ENCODE measurements around the gene YAF2. TPM values are rescaled to one million over a fixed set of nuclear protein-coding genes. Genes with fewer than 3 reads are reported as not detected.

YAF2 gene
- total and polyA plus RNA-seq, 7 donors, result 8.6 to 52.8 (median 29.6) TPM

- no peaks in the 10 kb centered on the region for H3K27me3 ChIP-seq
- peaks cover 0 to 13% (median 3%) of the 10 kb centered on the region in 4 donors for H3K4me1 ChIP-seq
- 78 to 86% methylated on average over 3 of the region's 3 CpGs for WGBS, 2 donors
- no peak overlapping the region for H3K4me3 ChIP-seq
- no peaks in the 10 kb centered on the region for H3K36me3 ChIP-seq
- TF ChIP-seq, protein P1, sequence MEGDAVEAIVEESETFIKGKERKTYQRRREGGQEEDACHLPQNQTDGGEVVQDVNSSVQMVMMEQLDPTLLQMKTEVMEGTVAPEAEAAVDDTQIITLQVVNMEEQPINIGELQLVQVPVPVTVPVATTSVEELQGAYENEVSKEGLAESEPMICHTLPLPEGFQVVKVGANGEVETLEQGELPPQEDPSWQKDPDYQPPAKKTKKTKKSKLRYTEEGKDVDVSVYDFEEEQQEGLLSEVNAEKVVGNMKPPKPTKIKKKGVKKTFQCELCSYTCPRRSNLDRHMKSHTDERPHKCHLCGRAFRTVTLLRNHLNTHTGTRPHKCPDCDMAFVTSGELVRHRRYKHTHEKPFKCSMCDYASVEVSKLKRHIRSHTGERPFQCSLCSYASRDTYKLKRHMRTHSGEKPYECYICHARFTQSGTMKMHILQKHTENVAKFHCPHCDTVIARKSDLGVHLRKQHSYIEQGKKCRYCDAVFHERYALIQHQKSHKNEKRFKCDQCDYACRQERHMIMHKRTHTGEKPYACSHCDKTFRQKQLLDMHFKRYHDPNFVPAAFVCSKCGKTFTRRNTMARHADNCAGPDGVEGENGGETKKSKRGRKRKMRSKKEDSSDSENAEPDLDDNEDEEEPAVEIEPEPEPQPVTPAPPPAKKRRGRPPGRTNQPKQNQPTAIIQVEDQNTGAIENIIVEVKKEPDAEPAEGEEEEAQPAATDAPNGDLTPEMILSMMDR (IDR thresholded peaks at IDR 0.05), result no peak
- no peak for TF ChIP-seq EP300 (IDR thresholded peaks at IDR 0.05)
- TF ChIP-seq POLR2A (IDR thresholded peaks at IDR 0.05), result no peak
- TF ChIP-seq POLR2AphosphoS5 (IDR thresholded peaks at IDR 0.05), result no peak
- no peak overlapping the region for H3K27ac ChIP-seq
- no peaks in the 10 kb centered on the region for H3K9me3 ChIP-seq
- intact Hi-C loops (cut with DNase I), result loop anchor here (2.0 kb wide), 1 partner anchor 244 kb away; no protein-coding TSS in a partner anchor
- DNase-seq, result no peak
Measured at GRCh38 chr12:42128327-42128726, 109.7 kb downstream of the YAF2 start.

- TF ChIP-seq, protein P1 (IDR thresholded peaks at IDR 0.05), result no peak
- TF ChIP-seq EP300 (IDR thresholded peaks at IDR 0.05) (no peak), POLR2A (IDR thresholded peaks at IDR 0.05) (no peak), POLR2AphosphoS5 (IDR thresholded peaks at IDR 0.05) (no peak)
- 85 to 88% methylated on average over 1 of the region's 1 CpG for WGBS, 2 donors
- intact Hi-C loops (cut with DNase I), result no loop called here
- no peaks in the 10 kb centered on the region for H3K9me3 ChIP-seq
- H3K27ac ChIP-seq, result no peak overlapping the region
- H3K36me3 ChIP-seq, result no peaks in the 10 kb centered on the region
- peaks cover 0 to 13% (median 3%) of the 10 kb centered on the region in 4 donors for H3K4me1 ChIP-seq
- H3K27me3 ChIP-seq, result no peaks in the 10 kb centered on the region
- H3K4me3 ChIP-seq, result no peak overlapping the region
- no peak for DNase-seq
Measured at GRCh38 chr12:42126963-42127362, 111.1 kb downstream of the YAF2 start.

GRCh38 chr12:42125388-42125767, 112.7 kb downstream of the YAF2 start:
- H3K36me3 ChIP-seq, result no peaks in the 10 kb centered on the region
- intact Hi-C loops (cut with DNase I), result no loop called here
- H3K4me3 ChIP-seq, result no peak overlapping the region
- WGBS, 2 donors, result 13 to 38% methylated on average over 1 of the region's 1 CpG
- no peaks in the 10 kb centered on the region for H3K9me3 ChIP-seq
- H3K27me3 ChIP-seq, result no peaks in the 10 kb centered on the region
- H3K4me1 ChIP-seq, result peaks cover 0 to 7% (median under 1%) of the 10 kb centered on the region in 4 donors
- TF ChIP-seq POLR2AphosphoS5 (IDR thresholded peaks at IDR 0.05) (no peak), EP300 (IDR thresholded peaks at IDR 0.05) (no peak), POLR2A (IDR thresholded peaks at IDR 0.05) (no peak)
- TF ChIP-seq, protein P1 (IDR thresholded peaks at IDR 0.05), result no peak
- no peak for DNase-seq
- H3K27ac ChIP-seq, result no peak overlapping the region

DNA sequence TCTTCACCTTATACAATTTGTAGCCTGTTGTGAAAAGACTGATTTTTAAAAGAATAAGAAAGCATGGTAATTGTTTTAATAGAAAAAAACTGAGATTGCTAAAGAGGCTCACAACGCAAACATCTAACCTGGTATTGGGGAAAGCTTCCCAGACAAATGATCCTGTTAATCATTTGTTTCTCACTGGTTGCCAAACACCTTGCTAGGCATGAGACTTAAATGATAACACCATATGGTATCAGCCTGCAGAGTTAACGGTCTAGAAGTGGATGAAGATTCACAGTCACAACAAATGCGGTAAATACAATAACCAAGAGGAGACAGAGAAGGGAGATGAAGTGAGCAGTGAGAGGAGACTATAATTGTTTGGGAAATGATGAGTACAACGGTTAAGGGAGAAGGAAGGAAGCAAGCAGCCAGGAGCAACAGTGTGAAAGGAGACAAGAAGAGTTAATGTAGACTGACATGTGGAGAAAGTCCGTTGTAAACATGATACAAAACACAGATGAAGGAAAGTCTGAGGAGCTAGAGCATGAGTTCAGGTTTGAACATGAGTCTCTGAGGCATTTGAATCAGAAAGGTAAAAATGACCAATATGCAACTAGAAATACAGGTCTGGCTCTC, 113.2 kb downstream of the YAF2 start:
- H3K4me3 ChIP-seq, result no peak overlapping the region
- intact Hi-C loops (cut with DNase I), result no loop called here
- no peak for DNase-seq
- H3K27me3 ChIP-seq, result no peaks in the 10 kb centered on the region
- peaks cover 0 to 2% (median 0%) of the 10 kb centered on the region in 4 donors for H3K4me1 ChIP-seq
- no peak for TF ChIP-seq EP300 (IDR thresholded peaks at IDR 0.05)
- TF ChIP-seq, protein P1 (IDR thresholded peaks at IDR 0.05), result no peak
- no peak for TF ChIP-seq POLR2AphosphoS5 (IDR thresholded peaks at IDR 0.05)
- no peak for TF ChIP-seq POLR2A (IDR thresholded peaks at IDR 0.05)
- WGBS, 2 donors, result 40 to 58% methylated on average over 5 of the region's 5 CpGs
- H3K27ac ChIP-seq, result no peak overlapping the region
- no peaks in the 10 kb centered on the region for H3K9me3 ChIP-seq
- no peaks in the 10 kb centered on the region for H3K36me3 ChIP-seq
